OCI-LY1 (cell line): ENCODE results near the gene HS3ST5.

ENCODE experiments used
- H2AFZ ChIP-seq: fragments of 200-600 bp; sonication (generic), shearing (Covaris generic); 2 replicates; pipeline ENCODE4 v1.6.0; 2014; ENCODE audit warnings: antibody characterized with exemption, mild to moderate bottlenecking, low read length
- H3F3A ChIP-seq: fragments of 200-600 bp; sonication (generic), shearing (Covaris generic); 2 replicates; pipeline ENCODE4 v1.6.0; 2014; ENCODE audit warnings: mild to moderate bottlenecking, antibody characterized with exemption, low read length, moderate library complexity; ENCODE audit not compliant: insufficient read depth
- H3K27ac ChIP-seq: fragments of 200-600 bp; sonication (generic); 2 replicates; pipeline ENCODE4 v1.5.1; 2014; ENCODE audit warnings: low read length, mixed run types, mild to moderate bottlenecking, low read depth; ENCODE audit not compliant: poor library complexity, severe bottlenecking
- H3K27me3 ChIP-seq: fragments of 200-600 bp; sonication (generic); 2 replicates; pipeline ENCODE4 v1.6.0; 2014; ENCODE audit warnings: antibody characterized with exemption, mild to moderate bottlenecking, low read length, moderate library complexity; ENCODE audit not compliant: insufficient read depth
- H3K36me3 ChIP-seq: fragments of 200-600 bp; sonication (generic); 2 replicates; pipeline ENCODE4 v1.6.1; 2014; ENCODE audit warnings: mild to moderate bottlenecking, antibody characterized with exemption, low read length, moderate library complexity, mixed read lengths; ENCODE audit not compliant: insufficient read depth
- H3K4me1 ChIP-seq: fragments of 200-600 bp; sonication (generic); 2 replicates; pipeline ENCODE4 v1.5.1; 2014; ENCODE audit warnings: mild to moderate bottlenecking, low read length, moderate library complexity; ENCODE audit not compliant: insufficient read depth, severe bottlenecking
- H3K4me2 ChIP-seq: fragments of 200-600 bp; sonication (generic), shearing (Covaris generic); 2 replicates; pipeline ENCODE4 v1.6.1; 2014; ENCODE audit warnings: low read length
- H3K4me3 ChIP-seq: fragments of 200-600 bp; sonication (generic); 2 replicates; pipeline ENCODE4 v1.5.1; 2014; ENCODE audit warnings: low read length, low read depth, mild to moderate bottlenecking, mixed read lengths; ENCODE audit not compliant: poor library complexity, severe bottlenecking
- H3K79me2 ChIP-seq: fragments of 200-600 bp; shearing (Covaris generic); 2 replicates; pipeline ENCODE4 v1.6.1; 2016; ENCODE audit warnings: mixed run types, low read length, mixed read lengths; ENCODE audit not compliant: insufficient read depth
- H3K9ac ChIP-seq: fragments of 200-600 bp; sonication (generic), shearing (Covaris generic); 2 replicates; pipeline ENCODE4 v1.6.1; 2014; ENCODE audit warnings: mild to moderate bottlenecking, low read length, mixed read lengths
- H3K9me2 ChIP-seq: fragments of 200-600 bp; sonication (generic), shearing (Covaris generic); 2 replicates; pipeline ENCODE4 v1.6.1; 2014; ENCODE audit warnings: low read depth, mild to moderate bottlenecking, low read length, mixed read lengths
- H3K9me3 ChIP-seq: fragments of 200-600 bp; shearing (Covaris generic); 2 replicates; pipeline ENCODE4 v1.6.1; 2014; ENCODE audit warnings: low read length, mixed read lengths
- H4K20me1 ChIP-seq: fragments of 200-600 bp; sonication (generic), shearing (Covaris generic); 2 replicates; pipeline ENCODE4 v1.6.0; 2016; ENCODE audit warnings: mild to moderate bottlenecking, low read length; ENCODE audit not compliant: insufficient read depth
- EZH2 ChIP-seq: fragments of 200-600 bp; sonication (generic), shearing (Covaris generic); IDR thresholded peaks from 2 replicates; pipeline ENCODE4 v1.8.0; 2017; ENCODE audit warnings: borderline replicate concordance, mixed run types, mild to moderate bottlenecking, antibody characterized with exemption, low read length, moderate library complexity, mixed read lengths
- TF ChIP-seq, protein P1 (sequence below): fragments of 200-600 bp; sonication (generic), shearing (Covaris generic); IDR thresholded peaks from 2 replicates; pipeline ENCODE4 v1.5.1; 2017; ENCODE audit warnings: mild to moderate bottlenecking, antibody characterized with exemption, low read length, moderate library complexity, mixed read lengths

Gene HS3ST5

DNA sequence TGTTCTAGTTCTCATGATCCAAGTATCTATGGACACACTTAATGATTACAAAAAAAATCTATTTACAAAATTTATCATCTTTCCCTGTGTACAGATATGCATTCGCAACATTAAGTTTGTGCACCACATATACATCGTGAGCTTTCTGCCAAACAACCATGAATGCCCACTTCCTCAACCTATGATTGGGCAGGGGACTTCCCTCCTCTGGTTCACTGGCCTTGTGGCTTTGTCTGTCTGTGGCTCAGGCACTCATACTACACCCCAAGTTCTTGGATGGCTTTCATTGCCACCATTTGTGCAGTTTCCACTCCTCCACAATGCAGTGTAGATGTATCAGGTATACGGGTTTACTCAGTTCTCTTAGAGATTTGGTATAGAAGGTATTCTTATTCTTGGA, 74.9 kb downstream of the HS3ST5 start:
- no peaks in the 10 kb centered on the region for H3K36me3 ChIP-seq
- H3F3A ChIP-seq: no peaks in the 10 kb centered on the region
- no peaks in the 10 kb centered on the region for H3K79me2 ChIP-seq
- H3K4me2 ChIP-seq: no peak overlapping the region
- H2AFZ ChIP-seq: no peak overlapping the region
- H3K9ac ChIP-seq: no peak overlapping the region
- H3K4me1 ChIP-seq: no peaks in the 10 kb centered on the region
- H3K27me3 ChIP-seq: no peaks in the 10 kb centered on the region
- no peaks in the 10 kb centered on the region for H3K9me3 ChIP-seq
- no peak for TF ChIP-seq EZH2
- TF ChIP-seq, protein P1, sequence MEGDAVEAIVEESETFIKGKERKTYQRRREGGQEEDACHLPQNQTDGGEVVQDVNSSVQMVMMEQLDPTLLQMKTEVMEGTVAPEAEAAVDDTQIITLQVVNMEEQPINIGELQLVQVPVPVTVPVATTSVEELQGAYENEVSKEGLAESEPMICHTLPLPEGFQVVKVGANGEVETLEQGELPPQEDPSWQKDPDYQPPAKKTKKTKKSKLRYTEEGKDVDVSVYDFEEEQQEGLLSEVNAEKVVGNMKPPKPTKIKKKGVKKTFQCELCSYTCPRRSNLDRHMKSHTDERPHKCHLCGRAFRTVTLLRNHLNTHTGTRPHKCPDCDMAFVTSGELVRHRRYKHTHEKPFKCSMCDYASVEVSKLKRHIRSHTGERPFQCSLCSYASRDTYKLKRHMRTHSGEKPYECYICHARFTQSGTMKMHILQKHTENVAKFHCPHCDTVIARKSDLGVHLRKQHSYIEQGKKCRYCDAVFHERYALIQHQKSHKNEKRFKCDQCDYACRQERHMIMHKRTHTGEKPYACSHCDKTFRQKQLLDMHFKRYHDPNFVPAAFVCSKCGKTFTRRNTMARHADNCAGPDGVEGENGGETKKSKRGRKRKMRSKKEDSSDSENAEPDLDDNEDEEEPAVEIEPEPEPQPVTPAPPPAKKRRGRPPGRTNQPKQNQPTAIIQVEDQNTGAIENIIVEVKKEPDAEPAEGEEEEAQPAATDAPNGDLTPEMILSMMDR: no peak
- H3K9me2 ChIP-seq: no peaks in the 10 kb centered on the region
- no peaks in the 10 kb centered on the region for H4K20me1 ChIP-seq
- no peak overlapping the region for H3K27ac ChIP-seq
- no peak overlapping the region for H3K4me3 ChIP-seq

DNA sequence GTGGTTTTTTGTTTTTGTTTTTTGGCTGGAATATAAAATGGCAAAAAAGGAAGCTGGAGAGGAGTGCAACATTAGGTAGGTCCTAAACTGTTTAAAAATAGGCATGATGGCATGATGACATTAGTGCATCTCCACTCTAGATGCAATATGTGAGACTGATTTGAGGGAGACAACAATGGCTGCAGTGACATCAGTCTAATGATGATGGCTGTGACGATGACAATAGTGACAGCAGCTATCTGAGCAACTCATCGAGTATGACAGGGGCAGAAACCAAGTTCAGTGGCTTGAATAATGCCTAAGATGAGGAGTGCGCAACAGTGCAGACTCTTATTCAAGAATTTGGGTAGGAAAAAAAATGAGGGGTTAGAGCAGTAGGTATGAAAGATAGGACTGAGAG, 82.0 kb downstream of the HS3ST5 start:
- Histone ChIP-seq H3K4me3 (no peak overlapping the region), H3K4me2 (no peak overlapping the region), H3K4me1 (no peaks in the 10 kb centered on the region), H3K9me3 (no peaks in the 10 kb centered on the region), H2AFZ (no peak overlapping the region), H3F3A (no peaks in the 10 kb centered on the region), H4K20me1 (no peaks in the 10 kb centered on the region), H3K27ac (no peak overlapping the region), H3K9ac (no peak overlapping the region), H3K27me3 (no peaks in the 10 kb centered on the region), H3K36me3 (no peaks in the 10 kb centered on the region), H3K9me2 (no peaks in the 10 kb centered on the region), H3K79me2 (no peaks in the 10 kb centered on the region)
- TF ChIP-seq EZH2: no peak
- TF ChIP-seq, protein P1: no peak

DNA sequence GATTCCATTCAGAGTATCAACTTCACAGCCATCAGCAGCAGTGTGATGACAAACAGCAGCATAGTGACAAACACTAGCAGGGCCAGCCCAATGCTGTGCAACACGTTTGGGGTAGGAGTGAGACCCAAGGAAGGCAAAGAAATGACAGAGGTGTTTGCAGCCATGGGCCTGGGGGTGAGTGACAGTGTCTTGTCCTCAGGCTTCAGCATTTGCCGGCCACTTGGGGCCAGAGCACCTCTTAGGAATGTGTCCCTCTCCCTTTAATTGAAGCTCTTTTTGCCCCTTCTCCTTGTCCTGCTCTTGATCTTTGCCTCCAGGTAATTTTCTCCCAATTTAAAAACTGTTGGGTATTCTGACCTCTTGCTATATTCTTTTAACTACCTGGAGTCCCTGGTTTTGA, 84.4 kb downstream of the HS3ST5 start:
- no peak overlapping the region for H3K9ac ChIP-seq
- H3K9me2 ChIP-seq: no peaks in the 10 kb centered on the region
- H2AFZ ChIP-seq: no peak overlapping the region
- H3K4me2 ChIP-seq: no peak overlapping the region
- no peaks in the 10 kb centered on the region for H3K36me3 ChIP-seq
- no peak overlapping the region for H3K4me3 ChIP-seq
- H4K20me1 ChIP-seq: no peaks in the 10 kb centered on the region
- no peaks in the 10 kb centered on the region for H3K9me3 ChIP-seq
- H3K4me1 ChIP-seq: no peaks in the 10 kb centered on the region
- no peak overlapping the region for H3K27ac ChIP-seq
- no peaks in the 10 kb centered on the region for H3K79me2 ChIP-seq
- TF ChIP-seq, protein P1: no peak
- TF ChIP-seq EZH2: no peak
- no peaks in the 10 kb centered on the region for H3K27me3 ChIP-seq
- H3F3A ChIP-seq: no peaks in the 10 kb centered on the region
